A549 (cell line): ENCODE results near the gene UTP4. TPM values are rescaled to one million over a fixed set of nuclear protein-coding genes. Genes with fewer than 3 reads are reported as not detected.
A peak's percentile ranks its signal among the peaks of the same experiment; 100 is the strongest.

Source experiments
- ATAC-seq, 2 experiments: fragments of 200-7000 bp in 1 of 2; fragments of >200 bp in 1 of 2; cut with Nextera tagmentation in 1 of 2; cut with Tn5 transposase in 1 of 2; 3 replicates each; pipeline versions ENCODE4 v1.8.0 to v1.9.1; 2018 to 2020; ENCODE audit warnings: mild to moderate bottlenecking in 1 of 2, moderate library complexity in 1 of 2
- CTCF ChIA-PET: fragments of 300-600 bp; sonication (Branson Sonifier 250); formaldehyde crosslinking; extraction: SDS; loops from one replicate; lab custom pipeline; 2021; ENCODE audit warnings: antibody characterized with exemption, inconsistent platforms; lab: Yijun Ruan, JAX
- POLR2A ChIA-PET: fragments of 350-600 bp; formaldehyde crosslinking; extraction: SDS; loops from one replicate; lab custom pipeline; 2021; ENCODE audit warnings: antibody characterized with exemption, inconsistent platforms; lab: Yijun Ruan, JAX
- DNase-seq, 2 experiments: peaks; one replicate each; pipeline versions ENCODE4 v3.0.0 to v3.0.0-alpha.2; 2011 to 2016; ENCODE audit warnings: low read depth in 1 of 2, low spot score in 1 of 2
- FAIRE-seq: peaks from 2 replicates; lab custom pipeline; 2011; peaks lifted over from hg19 to GRCh38; lab: Jason Lieb, UNC
- H3K27ac ChIP-seq, 2 experiments: fragments of >200 bp; sonication (Bioruptor Twin); formaldehyde crosslinking; 3 replicates each; pipeline ENCODE4 v1.5.1; 2016 to 2017
- H3K4me1 ChIP-seq: fragments of >200 bp; sonication (Bioruptor Twin); formaldehyde crosslinking; 3 replicates; pipeline ENCODE4 v1.6.1; 2016
- H3K4me2 ChIP-seq: fragments of >200 bp; sonication (Bioruptor Twin); formaldehyde crosslinking; 3 replicates; pipeline ENCODE4 v1.6.1; 2016
- H3K4me3 ChIP-seq: fragments of >200 bp; sonication (Bioruptor Twin); formaldehyde crosslinking; 3 replicates; pipeline ENCODE4 v1.5.1; 2016
- H3K9me3 ChIP-seq: fragments of >200 bp; sonication (Bioruptor Twin); formaldehyde crosslinking; 3 replicates; pipeline ENCODE4 v1.6.1; 2016
- CHD2 ChIP-seq: fragments of 150-350 bp; IDR thresholded peaks from 2 replicates; pipeline ENCODE4 v1.6.1; 2014; ENCODE audit warnings: low read length; ENCODE audit not compliant: partially characterized antibody
- CHD4 ChIP-seq: fragments of 200-600 bp; sonication (generic); IDR thresholded peaks from 2 replicates; pipeline ENCODE4 v1.6.1; 2016; ENCODE audit warnings: antibody characterized with exemption, mild to moderate bottlenecking, borderline replicate concordance
- EHF ChIP-seq: fragments of 250-450 bp; sonication (Bioruptor Pico); IDR thresholded peaks from 2 replicates; pipeline ENCODE4 v1.5.0; 2020; ENCODE audit warnings: mild to moderate bottlenecking
- EHMT2 ChIP-seq: fragments of 200-600 bp; sonication (generic); IDR thresholded peaks from 2 replicates; pipeline ENCODE4 v1.6.1; 2016; ENCODE audit warnings: antibody characterized with exemption, low read depth, mild to moderate bottlenecking, moderate library complexity
- ELK1 ChIP-seq: fragments of 150-350 bp; IDR thresholded peaks from 2 replicates; pipeline ENCODE4 v1.6.1; 2014; ENCODE audit warnings: low read depth, mild to moderate bottlenecking, low read length
- ESRRA ChIP-seq: fragments of 150-350 bp; IDR thresholded peaks from 2 replicates; pipeline ENCODE4 v1.6.1; 2014; ENCODE audit warnings: mild to moderate bottlenecking, low read length, borderline replicate concordance
- GATA3 ChIP-seq: IDR thresholded peaks from 2 replicates; pipeline ENCODE4 v1.6.1; 2012; ENCODE audit warnings: borderline replicate concordance
- HDAC2 ChIP-seq: fragments of 200-600 bp; sonication (generic); IDR thresholded peaks from 2 replicates; pipeline ENCODE4 v1.6.1; 2016
- HEYL ChIP-seq: fragments of 250-450 bp; sonication (Bioruptor Pico); IDR thresholded peaks from 2 replicates; pipeline ENCODE4 v1.8.0; 2021; ENCODE audit warnings: mild to moderate bottlenecking, moderate library complexity
- HOXA7 ChIP-seq: fragments of 250-450 bp; sonication (Bioruptor Pico); IDR thresholded peaks from 2 replicates; pipeline ENCODE4 v1.5.0; 2020; ENCODE audit warnings: mild to moderate bottlenecking, moderate library complexity
- HOXB5 ChIP-seq: fragments of 250-450 bp; sonication (Bioruptor Pico); IDR thresholded peaks from 2 replicates; pipeline ENCODE4 v1.5.0; 2020; ENCODE audit warnings: mild to moderate bottlenecking, moderate library complexity
- KDM1A ChIP-seq: fragments of 200-600 bp; sonication (generic); IDR thresholded peaks from 2 replicates; pipeline ENCODE4 v1.6.1; 2016; ENCODE audit warnings: low read depth, mild to moderate bottlenecking
- NFE2L2 ChIP-seq: fragments of 150-350 bp; conservative IDR thresholded peaks from 2 replicates; pipeline ENCODE4 v1.6.1; 2014; ENCODE audit warnings: low read length
- NPAS2 ChIP-seq: fragments of 250-450 bp; sonication (Bioruptor Pico); IDR thresholded peaks from 2 replicates; pipeline ENCODE4 v1.8.0; 2022; ENCODE audit warnings: mild to moderate bottlenecking, moderate library complexity, borderline replicate concordance
- NR3C1 ChIP-seq: fragments of >200 bp; sonication (Bioruptor Twin); formaldehyde crosslinking; IDR thresholded peaks from 3 replicates; pipeline ENCODE4 v1.6.1; 2017
- POLR2AphosphoS2 ChIP-seq: conservative IDR thresholded peaks from 2 replicates; pipeline ENCODE4 v1.6.1; 2012; ENCODE audit warnings: low read length, improper control_type of control experiment, inconsistent platforms
- RAD21 ChIP-seq, 2 experiments: fragments of >200 bp in 1 of 2; sonication (Bioruptor Twin) in 1 of 2; formaldehyde crosslinking in 1 of 2; IDR thresholded peaks in 1 of 2; conservative IDR thresholded peaks in 1 of 2; 2 replicates in 1 of 2; 3 replicates in 1 of 2; pipeline ENCODE4 v1.6.1; 2012 to 2018; ENCODE audit warnings: inconsistent platforms in 1 of 2
- RARB ChIP-seq: fragments of 250-450 bp; sonication (Bioruptor Pico); IDR thresholded peaks from 2 replicates; pipeline ENCODE4 v1.8.0; 2021; ENCODE audit warnings: mild to moderate bottlenecking, moderate library complexity
- RFX5 ChIP-seq: fragments of 450-650 bp; IDR thresholded peaks from 2 replicates; pipeline ENCODE4 v1.7.1; 2014; ENCODE audit warnings: antibody characterized with exemption, mild to moderate bottlenecking, moderate library complexity
- SMC3 ChIP-seq: fragments of >200 bp; sonication (Bioruptor Twin); formaldehyde crosslinking; IDR thresholded peaks from 3 replicates; pipeline ENCODE4 v1.6.1; 2018; ENCODE audit warnings: inconsistent platforms
- TP53 ChIP-seq: fragments of 250-450 bp; sonication (Bioruptor Pico); IDR thresholded peaks from 2 replicates; pipeline ENCODE4 v1.5.0; 2021; ENCODE audit warnings: mild to moderate bottlenecking, moderate library complexity
- ZC3H11A ChIP-seq: fragments of 450-650 bp; IDR thresholded peaks from 2 replicates; pipeline ENCODE4 v1.6.1; 2014; ENCODE audit warnings: antibody characterized with exemption, mild to moderate bottlenecking
- ZFP36 ChIP-seq: fragments of 450-650 bp; IDR thresholded peaks from 2 replicates; pipeline ENCODE4 v1.6.1; 2014; ENCODE audit warnings: borderline replicate concordance; ENCODE audit not compliant: partially characterized antibody
- ZNF302 ChIP-seq: fragments of 250-450 bp; sonication (Bioruptor Pico); IDR thresholded peaks from 2 replicates; pipeline ENCODE4 v1.9.0; 2021; ENCODE audit warnings: inconsistent platforms, mild to moderate bottlenecking, moderate library complexity
- ZSCAN20 ChIP-seq: fragments of 250-450 bp; sonication (Bioruptor Pico); IDR thresholded peaks from 2 replicates; pipeline ENCODE4 v1.8.0; 2022; ENCODE audit warnings: mild to moderate bottlenecking, moderate library complexity
- WGBS: methylation state at CpG from one replicate; pipeline ENCODE4 v1.1.6; 2017; ENCODE audit errors: missing lambda C conversion rate; 5-methylcytosine and 5-hydroxymethylcytosine counted together
- polyA plus RNA-seq, 4 experiments: library from polyadenylated mRNA; depleted of rRNA in 3 of 4; stranded (reverse); fragments of >200 nt; fragmentation: RNase III in 1 of 4; extraction: RNeasy Plus Mini Kit Qiagen cat#74134 plus additional on column Dnase treatment in 1 of 4; gene quantifications; 2 replicates in 3 of 4; 3 replicates in 1 of 4; pipeline ENCODE4 v1.2.3, GENCODE V29; 2011 to 2017
- TF ChIP-seq, protein P1 (sequence below): fragments of >200 bp; sonication (Bioruptor Twin); formaldehyde crosslinking; IDR thresholded peaks from 2 replicates; pipeline ENCODE4 v1.6.1; 2016
- TF ChIP-seq, protein P2 (sequence below): fragments of >200 bp; sonication (Bioruptor Twin); formaldehyde crosslinking; IDR thresholded peaks from 3 replicates; pipeline ENCODE4 v1.5.1; 2016

UTP4 gene
- polyA plus RNA-seq, 2 of the 4 experiments (the other 2 are of a cell fraction) = 77.1 to 118 TPM

GRCh38 chr16:69190046-69190588, 57.7 kb downstream of the UTP4 start:
- Histone ChIP-seq H3K4me3 (no peak overlapping the region), H3K27ac (peak overlapping the region in 1 of 2 experiments; percentile 42; a peak in 3 of 6 replicates), H3K9me3 (no peaks in the 10 kb centered on the region), H3K4me1 (peaks cover 48% of the 10 kb centered on the region), H3K4me2 (peak overlapping the region; percentile 81)
- no peak for ATAC-seq
- ChIA-PET CTCF (interaction anchor here (0.9 to 4.6 kb wide), 4 partner anchors 12 to 96 kb away, joined by 3 to 32 read pairs (median 3); no protein-coding TSS in a partner anchor), POLR2A (no interaction called here)
- FAIRE-seq = no peak
- DNase-seq = no peak
- TF ChIP-seq, protein P1, sequence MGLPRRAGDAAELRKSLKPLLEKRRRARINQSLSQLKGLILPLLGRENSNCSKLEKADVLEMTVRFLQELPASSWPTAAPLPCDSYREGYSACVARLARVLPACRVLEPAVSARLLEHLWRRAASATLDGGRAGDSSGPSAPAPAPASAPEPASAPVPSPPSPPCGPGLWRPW = no peak
- TF ChIP-seq HOXA7 (CRISPR knock-in tag) (no peak), GATA3 (no peak), NPAS2 (CRISPR knock-in tag) (no peak), RFX5 (no peak), KDM1A (no peak), HOXB5 (CRISPR knock-in tag) (no peak), EHMT2 (no peak), HEYL (CRISPR knock-in tag) (no peak), POLR2AphosphoS2 (no peak), NR3C1 (no peak), ZSCAN20 (no peak)
- 41% methylated on average over 2 of the region's 2 CpGs for WGBS

- no peak for DNase-seq
- POLR2A ChIA-PET = no interaction called here
These were observed 58.1 kb downstream of the UTP4 start for GRCh38 chr16:69190598-69190997.

DNA sequence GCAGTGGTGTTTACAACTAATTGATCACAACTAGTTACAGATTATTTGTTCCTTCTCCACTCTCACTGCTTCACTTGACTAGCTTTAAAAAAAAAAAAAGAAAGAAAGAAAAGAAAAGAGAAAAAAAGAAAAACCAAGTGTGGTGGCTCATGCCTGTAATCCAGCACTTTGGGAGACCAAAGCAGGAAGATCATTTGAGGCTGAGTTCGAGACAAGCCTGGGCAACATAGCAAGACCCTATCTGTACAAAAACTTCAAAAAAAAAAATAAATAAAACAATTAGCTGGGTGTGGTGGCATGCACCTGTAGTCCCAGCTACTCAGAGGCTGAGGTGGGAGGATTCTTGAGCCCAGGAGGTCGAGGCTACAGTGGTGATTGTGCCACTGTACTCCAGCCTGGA, 58.7 kb downstream of the UTP4 start:
- DNase-seq (no peak), FAIRE-seq (no peak)

More at GRCh38 chr16:69190598-69190997, 58.1 kb downstream of the UTP4 start:
- peak overlapping the region; percentile 81 for H3K4me2 ChIP-seq
- FAIRE-seq (no peak), ATAC-seq (no peak)
- TF ChIP-seq EHF (CRISPR knock-in tag) (no peak), ZNF302 (CRISPR knock-in tag) (no peak), CHD2 (no peak), RARB (CRISPR knock-in tag) (no peak), ZC3H11A (no peak), HDAC2 (no peak), RFX5 (no peak), ELK1 (no peak)
- TF ChIP-seq, protein P1 = no peak
- peak overlapping the region in 1 of 2 experiments; percentile 42; a peak in 3 of 6 replicates for H3K27ac ChIP-seq
- 84% methylated on average over 3 of the region's 3 CpGs for WGBS
- CTCF ChIA-PET = interaction anchor here (0.9 to 4.6 kb wide), 4 partner anchors 11 to 96 kb away, joined by 3 to 32 read pairs (median 3); no protein-coding TSS in a partner anchor
- no peaks in the 10 kb centered on the region for H3K9me3 ChIP-seq
- no peak overlapping the region for H3K4me3 ChIP-seq
- H3K4me1 ChIP-seq = peaks cover 48% of the 10 kb centered on the region

More for the DNA sequence above, 58.7 kb downstream of the UTP4 start:
- 83% methylated on average over 2 of the region's 2 CpGs for WGBS
- TF ChIP-seq TP53 (CRISPR knock-in tag) = no peak
- TF ChIP-seq, protein P1 = no peak
- TF ChIP-seq HOXB5 (CRISPR knock-in tag) = no peak
- no peak for TF ChIP-seq ESRRA
- no peak for TF ChIP-seq RAD21 (conservative IDR thresholded peaks at IDR 0.05 in 1 of 2, IDR thresholded peaks at IDR 0.05 in 1 of 2)
- TF ChIP-seq SMC3 = no peak
- no peak for TF ChIP-seq NFE2L2
- no peak for TF ChIP-seq CHD4
- TF ChIP-seq RARB (CRISPR knock-in tag) = no peak
- no peak for TF ChIP-seq ZFP36
- TF ChIP-seq, protein P2, sequence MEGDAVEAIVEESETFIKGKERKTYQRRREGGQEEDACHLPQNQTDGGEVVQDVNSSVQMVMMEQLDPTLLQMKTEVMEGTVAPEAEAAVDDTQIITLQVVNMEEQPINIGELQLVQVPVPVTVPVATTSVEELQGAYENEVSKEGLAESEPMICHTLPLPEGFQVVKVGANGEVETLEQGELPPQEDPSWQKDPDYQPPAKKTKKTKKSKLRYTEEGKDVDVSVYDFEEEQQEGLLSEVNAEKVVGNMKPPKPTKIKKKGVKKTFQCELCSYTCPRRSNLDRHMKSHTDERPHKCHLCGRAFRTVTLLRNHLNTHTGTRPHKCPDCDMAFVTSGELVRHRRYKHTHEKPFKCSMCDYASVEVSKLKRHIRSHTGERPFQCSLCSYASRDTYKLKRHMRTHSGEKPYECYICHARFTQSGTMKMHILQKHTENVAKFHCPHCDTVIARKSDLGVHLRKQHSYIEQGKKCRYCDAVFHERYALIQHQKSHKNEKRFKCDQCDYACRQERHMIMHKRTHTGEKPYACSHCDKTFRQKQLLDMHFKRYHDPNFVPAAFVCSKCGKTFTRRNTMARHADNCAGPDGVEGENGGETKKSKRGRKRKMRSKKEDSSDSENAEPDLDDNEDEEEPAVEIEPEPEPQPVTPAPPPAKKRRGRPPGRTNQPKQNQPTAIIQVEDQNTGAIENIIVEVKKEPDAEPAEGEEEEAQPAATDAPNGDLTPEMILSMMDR = no peak
- CTCF ChIA-PET = interaction anchor here (0.6 to 1.4 kb wide), 4 partner anchors 11 to 222 kb away, joined by 3 read pairs; no protein-coding TSS in a partner anchor
- Histone ChIP-seq H3K4me1 (peaks cover 47% of the 10 kb centered on the region), H3K9me3 (no peaks in the 10 kb centered on the region), H3K4me3 (no peak overlapping the region), H3K4me2 (no peak overlapping the region), H3K27ac (no peak overlapping the region)
- no peak for ATAC-seq
- POLR2A ChIA-PET = interaction anchor here (0.6 to 0.7 kb wide), 2 partner anchors 60 to 82 kb away, joined by 3 to 6 read pairs; no protein-coding TSS in a partner anchor
